ENCODE results near the gene TTC22. TPM values are rescaled to one million over a fixed set of nuclear protein-coding genes. Genes with fewer than 3 reads are reported as not detected.
A peak's percentile ranks its signal among the peaks of the same experiment; 100 is the strongest.

TTC22 gene
- total and polyA plus RNA-seq, 3 experiments from 2014 or later: 2.8 to 5.6 (median 2.9) TPM

DNA sequence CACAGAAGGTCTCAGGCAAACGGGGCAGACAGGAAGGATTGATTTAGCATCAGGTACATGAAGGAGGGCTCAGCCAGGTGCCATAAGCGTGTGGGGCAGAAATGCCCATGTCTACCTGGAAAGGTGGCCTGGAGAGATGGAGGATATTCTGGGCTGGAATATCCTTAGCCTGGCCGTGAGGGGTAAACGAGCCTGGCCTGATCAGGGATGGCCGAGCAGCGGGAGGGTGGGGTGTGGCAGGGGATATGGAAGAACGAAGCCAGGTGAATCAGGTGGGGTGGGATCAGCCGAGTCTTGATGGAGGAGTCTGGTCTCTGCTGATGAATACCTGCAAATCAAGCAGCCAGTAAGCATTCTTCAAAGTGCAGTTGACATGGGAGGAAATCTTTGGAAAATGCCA, 35.5 kb upstream of the TTC22 start:
- ChIA-PET CTCF (no interaction called here), POLR2A (no interaction called here)
- DNase-seq: no peak
- Histone ChIP-seq H3K9me3 (ENCODE audit: low read length) (no peaks in the 10 kb centered on the region), H3K4me3 (ENCODE audit: low read length) (no peak overlapping the region), H3K36me3 (ENCODE audit: insufficient read depth, low read length) (no peaks in the 10 kb centered on the region), H3K27ac (ENCODE audit: low read depth, low read length) (no peak overlapping the region), H3K27me3 (ENCODE audit: insufficient read depth, low read length, poor library complexity, severe bottlenecking) (no peaks in the 10 kb centered on the region), H3K4me1 (ENCODE audit: insufficient read depth, low read length) (no peaks in the 10 kb centered on the region)
- H3K36me3 Mint-ChIP-seq: peaks cover under 1 to 14% (median 7%) of the 10 kb centered on the region in 3 donors
- no peaks in the 10 kb centered on the region for H3K4me1 Mint-ChIP-seq
- H3K27ac Mint-ChIP-seq: peak overlapping the region in 1 of 8 donors; percentile 24
- peaks cover 0 to under 1% (median 0%) of the 10 kb centered on the region in 5 donors for H3K9me3 Mint-ChIP-seq
- peaks cover 2 to 3% of the 10 kb centered on the region in 2 donors for H3K27me3 Mint-ChIP-seq
- no peak overlapping the region for H3K4me3 Mint-ChIP-seq

DNA sequence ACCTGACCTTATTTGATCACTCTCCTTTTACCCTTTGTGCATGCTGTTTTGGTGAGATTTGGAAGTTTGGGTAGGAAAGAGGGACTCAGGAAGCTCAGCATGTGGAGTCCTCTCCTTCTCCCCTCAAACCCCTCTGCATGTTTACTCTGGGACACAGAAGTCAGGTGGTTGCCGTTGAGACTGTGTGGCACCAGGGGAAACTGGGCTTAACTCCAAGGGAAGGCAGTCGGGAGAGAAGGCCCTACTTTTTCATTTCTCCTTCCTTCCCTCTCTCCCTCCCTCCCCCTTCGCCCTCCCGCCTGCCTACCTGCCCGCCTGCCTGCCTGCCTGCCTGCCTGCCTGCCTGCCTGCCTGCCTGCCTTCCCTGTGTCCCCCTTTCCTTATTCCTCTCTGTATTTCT, 34.8 kb upstream of the TTC22 start:
- Mint-ChIP-seq H3K4me3 (no peak overlapping the region), H3K27ac (no peak overlapping the region), H3K4me1 (no peaks in the 10 kb centered on the region), H3K27me3 (peaks cover 3 to 5% of the 10 kb centered on the region in 2 donors), H3K9me3 (peaks cover 0 to 4% (median 2%) of the 10 kb centered on the region in 5 donors), H3K36me3 (peaks cover 4 to 18% (median 7%) of the 10 kb centered on the region in 3 donors)
- no peak overlapping the region for H3K4me3 ChIP-seq (ENCODE audit: low read length)
- H3K4me1 ChIP-seq (ENCODE audit: insufficient read depth, low read length): no peaks in the 10 kb centered on the region
- CTCF ChIA-PET: no interaction called here
- no peaks in the 10 kb centered on the region for H3K9me3 ChIP-seq (ENCODE audit: low read length)
- no peak overlapping the region for H3K27ac ChIP-seq (ENCODE audit: low read depth, low read length)
- H3K36me3 ChIP-seq (ENCODE audit: insufficient read depth, low read length): no peaks in the 10 kb centered on the region
- POLR2A ChIA-PET: no interaction called here
- DNase-seq: no peak
- H3K27me3 ChIP-seq (ENCODE audit: insufficient read depth, low read length, poor library complexity, severe bottlenecking): no peaks in the 10 kb centered on the region

GRCh38 chr1:54835131-54835898, 34.2 kb upstream of the TTC22 start:
- Mint-ChIP-seq H3K4me1 (no peaks in the 10 kb centered on the region), H3K36me3 (peaks cover 7 to 25% (median 9%) of the 10 kb centered on the region in 3 donors), H3K27ac (no peak overlapping the region), H3K9me3 (peaks cover 2 to 9% (median 6%) of the 10 kb centered on the region in 5 donors), H3K27me3 (peaks cover 7% of the 10 kb centered on the region in 2 donors), H3K4me3 (no peak overlapping the region)
- Histone ChIP-seq H3K9me3 (ENCODE audit: low read length) (no peaks in the 10 kb centered on the region), H3K27ac (ENCODE audit: low read depth, low read length) (no peak overlapping the region), H3K4me1 (ENCODE audit: insufficient read depth, low read length) (no peaks in the 10 kb centered on the region), H3K36me3 (ENCODE audit: insufficient read depth, low read length) (no peaks in the 10 kb centered on the region), H3K27me3 (ENCODE audit: insufficient read depth, low read length, poor library complexity, severe bottlenecking) (no peaks in the 10 kb centered on the region), H3K4me3 (ENCODE audit: low read length) (no peak overlapping the region)
- CTCF ChIA-PET: no interaction called here
- POLR2A ChIA-PET: no interaction called here
- no peak for DNase-seq

DNA sequence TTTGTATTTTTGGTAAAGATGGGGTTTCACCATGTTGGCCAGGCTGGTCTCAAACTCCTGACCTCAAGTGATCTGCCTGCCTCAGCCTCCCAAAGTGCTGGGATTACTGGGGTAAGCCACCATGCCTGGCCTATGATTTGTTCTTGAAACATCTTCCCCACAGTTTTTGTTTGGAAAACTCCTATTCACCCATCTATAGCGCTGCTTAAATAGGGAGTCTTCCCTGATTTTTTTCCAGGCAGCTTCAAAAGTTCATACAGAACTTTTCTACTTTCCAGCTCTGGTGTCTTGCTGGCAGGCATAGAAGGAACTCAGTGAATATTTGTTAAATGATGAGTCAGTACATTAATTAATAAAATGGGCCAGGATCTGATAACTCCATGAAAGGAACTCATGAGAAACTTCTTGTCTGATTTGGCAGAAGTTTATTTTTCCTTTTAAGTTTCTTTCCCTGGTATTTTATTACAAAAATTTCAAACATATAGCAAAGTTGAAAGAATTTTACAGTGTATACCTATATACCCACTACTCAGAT, 33.0 kb upstream of the TTC22 start:
- Mint-ChIP-seq H3K27ac (no peak overlapping the region), H3K4me3 (no peak overlapping the region), H3K4me1 (no peaks in the 10 kb centered on the region), H3K36me3 (peaks cover 5 to 28% (median 9%) of the 10 kb centered on the region in 3 donors), H3K27me3 (peaks cover 7% of the 10 kb centered on the region in 2 donors), H3K9me3 (peaks cover 2 to 9% (median 6%) of the 10 kb centered on the region in 5 donors)
- Histone ChIP-seq H3K36me3 (ENCODE audit: insufficient read depth, low read length) (no peaks in the 10 kb centered on the region), H3K4me1 (ENCODE audit: insufficient read depth, low read length) (no peaks in the 10 kb centered on the region), H3K27ac (ENCODE audit: low read depth, low read length) (no peak overlapping the region), H3K27me3 (ENCODE audit: insufficient read depth, low read length, poor library complexity, severe bottlenecking) (no peaks in the 10 kb centered on the region), H3K4me3 (ENCODE audit: low read length) (no peak overlapping the region), H3K9me3 (ENCODE audit: low read length) (no peaks in the 10 kb centered on the region)
- CTCF ChIA-PET: no interaction called here
- DNase-seq: no peak
- POLR2A ChIA-PET: no interaction called here

GRCh38 chr1:54833121-54833520, 32.0 kb upstream of the TTC22 start:
- peak overlapping the region in 1 of 8 donors; percentile 3 for H3K27ac Mint-ChIP-seq
- H3K27me3 ChIP-seq (ENCODE audit: insufficient read depth, low read length, poor library complexity, severe bottlenecking): no peaks in the 10 kb centered on the region
- H3K4me1 ChIP-seq (ENCODE audit: insufficient read depth, low read length): no peaks in the 10 kb centered on the region
- CTCF ChIA-PET: no interaction called here
- no peak for DNase-seq
- H3K36me3 ChIP-seq (ENCODE audit: insufficient read depth, low read length): no peaks in the 10 kb centered on the region
- peaks cover 2 to 12% (median 9%) of the 10 kb centered on the region in 5 donors for H3K9me3 Mint-ChIP-seq
- H3K4me1 Mint-ChIP-seq: no peaks in the 10 kb centered on the region
- no peak overlapping the region for H3K4me3 Mint-ChIP-seq
- no peaks in the 10 kb centered on the region for H3K9me3 ChIP-seq (ENCODE audit: low read length)
- no peak overlapping the region for H3K4me3 ChIP-seq (ENCODE audit: low read length)
- peaks cover 6 to 7% of the 10 kb centered on the region in 2 donors for H3K27me3 Mint-ChIP-seq
- peaks cover 5 to 34% (median 9%) of the 10 kb centered on the region in 3 donors for H3K36me3 Mint-ChIP-seq
- H3K27ac ChIP-seq (ENCODE audit: low read depth, low read length): no peak overlapping the region
- POLR2A ChIA-PET: no interaction called here

DNA sequence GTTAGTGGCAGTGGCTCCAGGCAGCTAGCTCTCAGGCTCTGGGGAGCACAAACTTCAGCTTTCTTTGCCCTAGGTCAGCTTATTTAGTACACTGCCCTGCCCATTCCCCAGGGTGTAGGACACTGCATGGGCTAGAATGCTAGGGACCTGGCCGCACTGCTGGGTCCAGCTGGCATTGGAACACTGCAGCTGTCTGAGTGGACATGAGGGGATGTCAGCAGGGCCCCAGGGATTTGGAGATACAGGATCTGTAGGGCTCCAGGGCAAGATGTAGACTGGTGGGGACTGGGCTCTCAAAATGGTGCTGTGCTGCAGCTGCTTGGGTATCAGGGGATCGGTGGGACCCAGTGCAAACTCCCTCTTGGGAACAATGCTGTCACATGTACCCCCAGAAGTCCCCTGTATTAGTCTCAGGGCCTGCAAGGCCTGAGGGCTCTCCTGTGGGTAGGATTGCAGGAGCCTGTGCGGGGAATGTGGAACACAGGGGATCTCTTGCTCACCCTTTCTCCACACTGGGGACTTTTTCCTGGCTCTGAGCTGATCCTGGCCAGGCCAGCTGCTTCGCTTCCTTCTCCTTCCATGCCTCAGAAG, 25.2 kb upstream of the TTC22 start:
- H3K27me3 ChIP-seq (ENCODE audit: insufficient read depth, low read length, poor library complexity, severe bottlenecking): no peaks in the 10 kb centered on the region
- no peaks in the 10 kb centered on the region for H3K36me3 ChIP-seq (ENCODE audit: insufficient read depth, low read length)
- H3K27ac ChIP-seq (ENCODE audit: low read depth, low read length): no peak overlapping the region
- POLR2A ChIA-PET: no interaction called here
- no peaks in the 10 kb centered on the region for H3K4me1 ChIP-seq (ENCODE audit: insufficient read depth, low read length)
- CTCF ChIA-PET: no interaction called here
- Mint-ChIP-seq H3K4me3 (no peak overlapping the region), H3K27ac (no peak overlapping the region), H3K27me3 (peaks cover 7 to 9% of the 10 kb centered on the region in 2 donors), H3K4me1 (no peaks in the 10 kb centered on the region), H3K9me3 (peaks cover 30 to 44% (median 34%) of the 10 kb centered on the region in 5 donors), H3K36me3 (peaks cover 16 to 74% (median 20%) of the 10 kb centered on the region in 3 donors)
- H3K4me3 ChIP-seq (ENCODE audit: low read length): no peak overlapping the region
- H3K9me3 ChIP-seq (ENCODE audit: low read length): no peaks in the 10 kb centered on the region
- DNase-seq: no peak

DNA sequence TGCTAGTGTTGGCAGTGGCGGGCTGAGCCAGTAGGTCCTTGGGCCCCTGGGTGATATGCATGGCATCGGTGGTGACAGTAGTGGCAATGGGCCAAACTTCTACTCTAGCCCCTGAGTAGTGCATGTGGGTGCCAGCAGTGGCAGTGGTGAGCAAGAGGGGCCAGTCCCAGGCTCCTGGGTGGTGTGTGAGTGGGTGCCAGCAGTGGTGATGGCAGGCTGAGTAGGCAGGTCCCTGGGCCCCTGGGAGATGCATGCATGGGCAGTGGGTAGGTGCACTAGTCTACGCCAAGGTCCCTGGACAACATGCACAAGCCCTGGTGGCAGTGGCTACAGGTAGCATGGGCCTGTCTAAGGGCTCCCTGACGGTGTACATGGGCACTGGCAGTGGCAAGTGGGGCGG, 24.6 kb upstream of the TTC22 start:
- Mint-ChIP-seq H3K4me1 (no peaks in the 10 kb centered on the region), H3K4me3 (no peak overlapping the region), H3K27me3 (peaks cover 3 to 6% of the 10 kb centered on the region in 2 donors), H3K27ac (peak overlapping the region in 1 of 8 donors; percentile 63), H3K36me3 (peaks cover 11 to 69% (median 18%) of the 10 kb centered on the region in 3 donors), H3K9me3 (peaks cover 28 to 40% (median 31%) of the 10 kb centered on the region in 5 donors)
- Histone ChIP-seq H3K4me1 (ENCODE audit: insufficient read depth, low read length) (no peaks in the 10 kb centered on the region), H3K36me3 (ENCODE audit: insufficient read depth, low read length) (no peaks in the 10 kb centered on the region), H3K4me3 (ENCODE audit: low read length) (no peak overlapping the region), H3K27me3 (ENCODE audit: insufficient read depth, low read length, poor library complexity, severe bottlenecking) (no peaks in the 10 kb centered on the region), H3K9me3 (ENCODE audit: low read length) (no peaks in the 10 kb centered on the region), H3K27ac (ENCODE audit: low read depth, low read length) (no peak overlapping the region)
- CTCF ChIA-PET: no interaction called here
- POLR2A ChIA-PET: no interaction called here
- DNase-seq: no peak

- H3K27me3 ChIP-seq (ENCODE audit: insufficient read depth, low read length, poor library complexity, severe bottlenecking): no peaks in the 10 kb centered on the region
- Mint-ChIP-seq H3K9me3 (peaks cover 24 to 36% (median 28%) of the 10 kb centered on the region in 5 donors), H3K27me3 (peaks cover 3 to 5% of the 10 kb centered on the region in 2 donors), H3K36me3 (peaks cover 9 to 51% (median 17%) of the 10 kb centered on the region in 3 donors), H3K4me1 (no peaks in the 10 kb centered on the region), H3K4me3 (no peak overlapping the region), H3K27ac (no peak overlapping the region)
- H3K4me1 ChIP-seq (ENCODE audit: insufficient read depth, low read length): no peaks in the 10 kb centered on the region
- DNase-seq: no peak
- no peak overlapping the region for H3K27ac ChIP-seq (ENCODE audit: low read depth, low read length)
- no peaks in the 10 kb centered on the region for H3K9me3 ChIP-seq (ENCODE audit: low read length)
- no peak overlapping the region for H3K4me3 ChIP-seq (ENCODE audit: low read length)
- POLR2A ChIA-PET: no interaction called here
- CTCF ChIA-PET: interaction anchor here (1.4 kb wide), 1 partner anchor 22 kb away, joined by 4 read pairs; the partner anchor contains the start of gene TTC22
- no peaks in the 10 kb centered on the region for H3K36me3 ChIP-seq (ENCODE audit: insufficient read depth, low read length)
Measured at GRCh38 chr1:54823670-54824069, 22.5 kb upstream of the TTC22 start.
